HG02759 (cell line): ENCODE data around the gene WNK4.
"Not testable (repeated sequence)": the region's sequence is repeated elsewhere in the genome, so short reads cannot be mapped to it uniquely, and the experiment has no call there.

Source experiments
- ATAC-seq: cut with Tn5 transposase; IDR thresholded peaks from one replicate; pipeline ENCODE4 v1.9.1; 2021; ENCODE audit warnings: mild to moderate bottlenecking, moderate library complexity; ENCODE audit not compliant: unreplicated experiment

WNK4 gene

GRCh38 chr17:42769964-42770363, 10.4 kb upstream of the WNK4 start:
- not testable (repeated sequence) for ATAC-seq

DNA sequence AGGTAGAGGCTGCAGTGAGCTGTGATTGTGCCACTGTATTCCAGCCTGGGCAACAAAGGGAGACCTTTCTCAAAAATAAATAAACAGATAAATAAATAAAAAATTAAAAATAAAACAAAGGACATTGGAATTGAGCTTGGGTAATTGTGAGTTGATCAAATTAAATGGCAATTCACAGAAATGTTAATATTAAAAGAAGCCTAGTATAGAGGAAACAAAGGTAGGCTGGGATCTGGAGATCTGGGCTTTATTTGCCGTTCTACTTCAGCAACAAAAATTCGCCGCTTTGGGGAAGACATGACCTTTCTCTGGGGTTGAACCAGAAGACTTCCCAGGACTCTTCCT, 7.5 kb upstream of the WNK4 start:
- no peak for ATAC-seq

DNA sequence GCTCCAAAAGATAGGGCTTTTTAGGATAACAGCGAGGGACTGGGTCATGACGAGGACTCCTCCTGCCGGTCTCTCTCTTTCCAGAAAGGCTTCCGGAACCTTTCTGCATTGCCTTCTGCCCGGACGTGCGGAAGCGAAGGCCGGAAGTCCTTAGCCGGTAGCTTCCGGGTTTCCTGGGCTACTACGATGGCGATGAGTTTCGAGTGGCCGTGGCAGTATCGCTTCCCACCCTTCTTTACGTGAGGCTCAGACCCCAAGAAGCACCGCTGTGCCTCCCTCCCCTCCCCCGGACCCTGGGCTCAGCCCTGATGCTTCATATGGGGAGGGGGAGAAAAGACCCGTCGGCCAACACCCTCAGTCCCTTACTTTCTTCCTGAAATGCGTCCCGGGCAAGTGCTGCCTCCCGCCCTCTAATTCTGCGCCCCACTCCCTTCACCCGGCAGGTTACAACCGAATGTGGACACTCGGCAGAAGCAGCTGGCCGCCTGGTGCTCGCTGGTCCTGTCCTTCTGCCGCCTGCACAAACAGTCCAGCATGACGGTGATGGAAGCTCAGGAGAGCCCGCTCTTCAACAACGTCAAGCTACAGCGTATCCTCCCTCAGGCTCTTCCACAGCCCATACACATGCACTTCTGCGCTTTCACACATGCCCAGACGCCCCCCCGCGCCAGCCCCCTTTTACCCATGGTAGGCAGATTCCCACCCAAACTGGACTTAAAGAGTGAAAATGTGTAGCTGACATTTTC, 6.9 kb upstream of the WNK4 start, which contains the start of gene VPS25:
Gene VPS25, plus strand, starts transcription at position 160 of the 746 bp plus-strand sequence. Its CDS starts 27 bp downstream, at position 187.
- ATAC-seq: peak; percentile 67

GRCh38 chr17:42774066-42774745, 6.2 kb upstream of the WNK4 start:
- ATAC-seq: no peak

- ATAC-seq: no peak
These were observed 4.8 kb upstream of the WNK4 start for GRCh38 chr17:42775534-42776098.

DNA sequence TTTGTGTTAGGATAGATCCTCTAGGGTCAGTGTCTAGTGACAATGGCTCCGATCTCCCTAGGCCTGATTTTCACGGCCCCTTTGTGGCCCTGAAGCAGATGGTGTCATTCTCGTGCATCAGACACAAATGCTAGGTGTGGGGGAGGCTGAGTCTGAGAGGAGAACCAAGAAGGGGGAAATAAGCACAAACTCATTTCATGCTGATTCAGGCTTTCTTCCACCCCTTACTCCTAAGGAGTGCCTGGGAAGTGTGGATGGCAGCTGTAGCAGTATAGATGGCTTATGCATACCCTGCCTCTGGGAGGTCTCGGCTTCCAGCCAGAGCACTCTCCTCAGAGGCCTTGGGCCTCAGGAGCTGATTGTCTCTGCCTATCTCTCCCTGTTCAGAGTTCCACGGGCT, 1.8 kb upstream of the WNK4 start:
- no peak for ATAC-seq

DNA sequence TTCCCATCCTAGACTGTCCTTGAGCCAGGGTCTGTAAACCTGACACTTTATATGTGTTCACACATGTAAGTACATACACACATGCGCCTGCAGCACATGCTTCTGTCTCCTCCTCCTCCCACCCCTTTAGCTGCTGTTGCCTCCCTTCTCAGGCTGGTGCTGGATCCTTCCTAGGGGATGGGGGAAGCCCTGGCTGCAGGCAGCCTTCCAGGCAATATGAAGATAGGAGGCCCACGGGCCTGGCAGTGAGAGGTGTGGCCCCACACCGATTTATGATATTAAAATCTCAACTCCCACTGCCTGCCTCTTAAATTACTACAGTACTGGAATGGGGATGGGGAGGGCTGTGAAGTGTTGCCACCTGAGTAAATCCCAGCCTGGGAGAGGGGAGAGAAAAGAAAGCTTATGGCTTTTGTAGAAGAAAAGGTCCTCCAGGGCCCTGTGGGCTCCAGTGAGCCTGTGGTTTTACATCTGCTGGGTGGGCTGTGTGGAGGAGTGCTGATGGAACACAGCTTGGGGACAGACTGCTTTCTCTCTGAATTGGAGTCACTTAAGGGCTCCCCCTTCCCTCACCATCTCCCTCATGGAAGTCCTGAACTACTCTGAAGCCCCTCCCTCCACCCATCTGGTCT, 990 bp upstream of the WNK4 start:
- ATAC-seq: no peak

DNA sequence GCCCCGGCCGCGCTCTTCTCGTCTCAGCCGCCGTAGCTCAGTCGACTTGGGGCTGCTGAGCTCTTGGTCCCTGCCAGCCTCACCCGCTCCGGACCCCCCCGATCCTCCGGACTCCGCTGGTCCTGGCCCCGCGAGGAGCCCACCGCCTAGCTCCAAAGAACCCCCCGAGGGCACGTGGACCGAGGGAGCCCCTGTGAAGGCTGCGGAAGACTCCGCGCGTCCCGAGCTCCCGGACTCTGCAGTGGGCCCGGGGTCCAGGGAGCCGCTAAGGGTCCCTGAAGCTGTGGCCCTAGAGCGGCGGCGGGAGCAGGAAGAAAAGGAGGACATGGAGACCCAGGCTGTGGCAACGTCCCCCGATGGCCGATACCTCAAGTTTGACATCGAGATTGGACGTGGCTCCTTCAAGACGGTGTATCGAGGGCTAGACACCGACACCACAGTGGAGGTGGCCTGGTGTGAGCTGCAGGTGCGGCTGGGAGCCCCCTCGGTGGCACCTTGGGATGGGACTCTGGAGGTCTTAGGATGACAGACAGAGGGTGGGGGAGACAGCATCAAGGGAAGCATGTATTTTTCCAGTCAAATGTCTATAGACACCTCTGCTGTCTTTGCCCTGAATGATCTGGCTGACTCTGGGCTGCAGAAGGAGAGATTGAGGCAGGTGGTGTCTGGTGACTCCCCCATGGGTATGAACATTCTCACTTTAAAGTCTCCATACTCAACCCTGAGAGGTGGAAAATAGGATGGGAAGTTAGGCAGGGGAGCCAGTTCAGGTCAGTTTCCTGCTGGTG, 635 bp downstream of the WNK4 start:
- no peak for ATAC-seq

DNA sequence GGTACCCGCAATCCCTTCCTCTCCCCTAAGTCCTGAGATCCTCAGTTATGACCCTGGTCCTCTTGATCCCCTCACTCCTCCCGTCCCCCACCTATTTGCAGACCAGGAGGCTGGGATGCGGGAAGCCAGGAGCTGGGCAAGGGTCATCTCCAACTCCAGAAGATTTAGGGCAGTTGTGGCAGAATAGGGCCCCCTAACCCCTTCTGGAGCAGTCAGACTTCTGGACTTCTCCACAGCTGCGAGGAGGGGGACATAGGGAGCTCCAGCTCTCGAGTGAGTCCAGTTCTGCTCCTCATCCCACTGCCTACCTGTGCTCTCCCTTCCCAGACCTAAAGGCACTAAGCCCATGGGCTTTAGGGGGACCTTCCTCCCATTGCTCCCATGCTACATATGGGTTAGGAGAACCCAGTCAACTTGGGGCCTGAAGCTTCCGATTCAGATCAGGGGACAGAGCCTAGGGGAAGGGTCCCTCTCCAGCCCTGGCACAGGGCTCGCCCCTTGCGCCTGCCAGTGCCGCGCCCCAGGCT, 1.3 kb downstream of the WNK4 start:
- ATAC-seq: no peak

- no peak for ATAC-seq
These were observed 2.0 kb downstream of the WNK4 start for GRCh38 chr17:42782166-42783061.

GRCh38 chr17:42783062-42783790, 2.8 kb downstream of the WNK4 start:
- no peak for ATAC-seq

- no peak for ATAC-seq
These were observed 3.4 kb downstream of the WNK4 start for GRCh38 chr17:42783791-42784138.

DNA sequence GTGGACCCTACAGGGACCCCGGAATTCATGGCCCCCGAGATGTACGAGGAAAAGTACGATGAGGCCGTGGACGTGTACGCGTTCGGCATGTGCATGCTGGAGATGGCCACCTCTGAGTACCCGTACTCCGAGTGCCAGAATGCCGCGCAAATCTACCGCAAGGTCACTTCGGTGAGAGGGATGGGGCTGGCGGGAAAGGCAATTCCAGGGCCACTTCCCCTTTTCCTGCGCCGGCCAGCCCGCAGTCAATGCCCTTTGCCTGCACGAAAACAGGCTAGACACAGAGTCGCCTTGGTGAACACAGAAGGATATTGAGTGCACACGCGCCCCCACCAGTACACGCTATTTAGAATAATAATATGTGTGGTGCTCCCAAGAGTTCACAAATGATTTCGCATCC, 4.0 kb downstream of the WNK4 start:
- no peak for ATAC-seq

DNA sequence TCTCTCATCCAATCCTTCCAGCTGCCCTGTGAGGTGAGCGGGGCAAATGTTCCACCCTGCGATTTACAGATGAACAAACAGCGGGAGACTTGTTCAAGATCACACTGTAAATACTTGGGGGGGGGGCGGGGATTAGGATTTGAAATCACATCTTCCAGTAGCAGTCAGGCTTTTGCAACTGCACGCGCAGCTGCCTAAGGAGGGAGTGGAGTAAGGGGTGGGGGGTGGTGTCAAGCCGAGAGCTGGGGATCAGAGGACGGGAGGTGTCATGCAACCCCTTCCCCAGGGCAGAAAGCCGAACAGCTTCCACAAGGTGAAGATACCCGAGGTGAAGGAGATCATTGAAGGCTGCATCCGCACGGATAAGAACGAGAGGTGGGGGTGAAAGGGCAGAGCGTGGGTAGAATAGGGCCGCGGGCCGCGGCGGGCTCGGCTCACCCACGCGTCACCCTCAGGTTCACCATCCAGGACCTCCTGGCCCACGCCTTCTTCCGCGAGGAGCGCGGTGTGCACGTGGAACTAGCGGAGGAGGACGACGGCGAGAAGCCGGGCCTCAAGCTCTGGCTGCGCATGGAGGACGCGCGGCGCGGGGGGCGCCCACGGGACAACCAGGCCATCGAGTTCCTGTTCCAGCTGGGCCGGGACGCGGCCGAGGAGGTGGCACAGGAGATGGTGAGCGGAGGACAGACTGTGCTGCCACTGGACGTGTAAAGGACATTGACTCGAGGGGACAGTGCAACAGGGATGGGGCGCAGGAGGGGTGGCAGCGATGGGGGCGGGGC, 4.6 kb downstream of the WNK4 start:
- no peak for ATAC-seq

DNA sequence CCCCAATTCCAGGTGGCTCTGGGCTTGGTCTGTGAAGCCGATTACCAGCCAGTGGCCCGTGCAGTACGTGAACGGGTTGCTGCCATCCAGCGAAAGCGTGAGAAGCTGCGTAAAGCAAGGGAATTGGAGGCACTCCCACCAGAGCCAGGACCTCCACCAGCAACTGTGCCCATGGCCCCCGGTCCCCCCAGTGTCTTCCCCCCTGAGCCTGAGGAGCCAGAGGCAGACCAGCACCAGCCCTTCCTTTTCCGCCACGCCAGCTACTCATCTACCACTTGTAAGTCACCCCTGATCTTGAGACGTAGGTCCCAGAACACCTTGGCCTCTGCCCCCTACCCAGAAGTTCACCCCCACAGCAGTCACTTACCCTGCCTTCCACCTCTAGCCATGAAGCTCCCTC, 6.9 kb downstream of the WNK4 start:
- no peak for ATAC-seq

- ATAC-seq: no peak
These were observed 11.5 kb downstream of the WNK4 start for GRCh38 chr17:42791948-42792347.

GRCh38 chr17:42792545-42792944, 12.1 kb downstream of the WNK4 start:
- ATAC-seq: no peak

GRCh38 chr17:42795061-42795460, 14.7 kb downstream of the WNK4 start:
- no peak for ATAC-seq
